Measurements from ENCODE around the gene HBG1.

HBG1 gene

GRCh38 chr11:5198285-5198684 lies 51.4 kb downstream of the HBG1 start:
- no peaks in the 10 kb centered on the region for H3K27me3 ChIP-seq (ENCODE audit: control insufficient read depth, low read length)
- H4K20me1 ChIP-seq (ENCODE audit: control insufficient read depth, insufficient read depth, low read depth, low read length): no peaks in the 10 kb centered on the region
- no peak overlapping the region for H3K4me3 ChIP-seq (ENCODE audit: low read length)
- no peaks in the 10 kb centered on the region for H3K36me3 ChIP-seq (ENCODE audit: control insufficient read depth, low read length)
- H3K4me1 ChIP-seq (ENCODE audit: control insufficient read depth, low read length): no peaks in the 10 kb centered on the region
- no peaks in the 10 kb centered on the region for H3K9me2 ChIP-seq (replicated peaks; ENCODE audit: control insufficient read depth, low read length)
- H3K27ac ChIP-seq (ENCODE audit: low read depth, low read length): no peak overlapping the region
- no peaks in the 10 kb centered on the region for H3F3A ChIP-seq (ENCODE audit: control insufficient read depth, insufficient read depth)
- TF ChIP-seq, protein P1, sequence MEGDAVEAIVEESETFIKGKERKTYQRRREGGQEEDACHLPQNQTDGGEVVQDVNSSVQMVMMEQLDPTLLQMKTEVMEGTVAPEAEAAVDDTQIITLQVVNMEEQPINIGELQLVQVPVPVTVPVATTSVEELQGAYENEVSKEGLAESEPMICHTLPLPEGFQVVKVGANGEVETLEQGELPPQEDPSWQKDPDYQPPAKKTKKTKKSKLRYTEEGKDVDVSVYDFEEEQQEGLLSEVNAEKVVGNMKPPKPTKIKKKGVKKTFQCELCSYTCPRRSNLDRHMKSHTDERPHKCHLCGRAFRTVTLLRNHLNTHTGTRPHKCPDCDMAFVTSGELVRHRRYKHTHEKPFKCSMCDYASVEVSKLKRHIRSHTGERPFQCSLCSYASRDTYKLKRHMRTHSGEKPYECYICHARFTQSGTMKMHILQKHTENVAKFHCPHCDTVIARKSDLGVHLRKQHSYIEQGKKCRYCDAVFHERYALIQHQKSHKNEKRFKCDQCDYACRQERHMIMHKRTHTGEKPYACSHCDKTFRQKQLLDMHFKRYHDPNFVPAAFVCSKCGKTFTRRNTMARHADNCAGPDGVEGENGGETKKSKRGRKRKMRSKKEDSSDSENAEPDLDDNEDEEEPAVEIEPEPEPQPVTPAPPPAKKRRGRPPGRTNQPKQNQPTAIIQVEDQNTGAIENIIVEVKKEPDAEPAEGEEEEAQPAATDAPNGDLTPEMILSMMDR (IDR thresholded peaks at IDR 0.05; ENCODE audit: low read depth, low read length, poor library complexity, severe bottlenecking): no peak
- no peak overlapping the region for H3K4me2 ChIP-seq (ENCODE audit: low read length)
- no peaks in the 10 kb centered on the region for H3K79me2 ChIP-seq (ENCODE audit: control insufficient read depth, low read length)
- no peaks in the 10 kb centered on the region for H3K9me3 ChIP-seq (ENCODE audit: control insufficient read depth, insufficient read depth, low read length)
